ENCODE data around the gene MKRN3. TPM values are rescaled to one million over a fixed set of nuclear protein-coding genes. Genes with fewer than 3 reads are reported as not detected.
A peak's percentile ranks its signal among the peaks of the same experiment; 100 is the strongest.

Gene MKRN3
- total RNA-seq (2.8 TPM), polyA plus RNA-seq (1 to 10 TPM; 2.2 to 3.2 (median 2.4) TPM)

DNA sequence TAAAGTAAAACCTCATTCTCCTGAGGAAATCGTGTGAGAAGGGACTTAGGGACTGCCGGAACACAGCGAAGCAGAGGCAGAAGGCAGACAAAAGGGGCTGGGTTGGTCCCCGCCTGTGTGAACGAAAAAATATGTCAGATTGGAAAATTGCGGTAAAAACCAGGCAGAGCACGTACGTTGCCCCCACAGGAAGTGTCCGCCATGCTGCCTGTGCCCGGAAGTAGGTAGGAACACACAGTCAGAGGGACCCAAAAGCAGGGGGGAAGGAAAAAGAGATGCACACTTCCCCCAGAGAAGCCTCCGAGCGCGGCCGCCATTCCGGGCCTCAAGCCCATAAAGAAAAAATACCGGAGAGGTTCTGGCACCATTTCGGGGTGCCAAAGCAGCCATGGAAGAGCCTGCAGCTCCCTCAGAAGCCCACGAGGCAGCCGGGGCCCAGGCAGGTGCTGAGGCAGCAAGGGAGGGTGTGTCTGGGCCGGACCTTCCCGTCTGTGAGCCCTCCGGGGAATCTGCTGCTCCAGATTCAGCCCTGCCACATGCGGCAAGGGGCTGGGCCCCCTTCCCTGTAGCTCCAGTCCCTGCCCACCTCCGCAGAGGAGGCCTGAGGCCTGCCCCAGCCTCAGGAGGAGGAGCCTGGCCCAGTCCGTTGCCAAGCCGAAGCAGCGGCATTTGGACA lies at the start of gene MKRN3:
TSS of gene MKRN3 (plus strand) at position 280 of the 676 bp plus-strand sequence. CDS start at position 389, 109 bp downstream.
- no peaks in the 10 kb centered on the region for H3K9me3 ChIP-seq (ENCODE audit: control insufficient read depth in 2 of 2, low read length in 2 of 2)
- Mint-ChIP-seq H3K36me3 (no peaks in the 10 kb centered on the region), H3K27ac (peak within 1 kb of the TSS; percentile 71 to 84 (median 82)), H3K27me3 (peaks cover 8% of the 10 kb centered on the region), H3K4me1 (peaks cover 0 to 5% (median 0%) of the 10 kb centered on the region in 4 donors), H3K9me3 (peaks cover 0 to 3% (median 1%) of the 10 kb centered on the region in 7 donors), H3K4me3 (peak within 1 kb of the TSS; percentile 58 to 92 (median 86))
- ATAC-seq (ENCODE audit: low read depth in 2 of 2) (peak; percentile 43 to 45), DNase-seq (peak; percentile 33 to 50 (median 43))
- H3K27ac ChIP-seq (ENCODE audit: insufficient read depth, low read length, poor library complexity, severe bottlenecking), result peak within 1 kb of the TSS; percentile 74
- H3K27me3 ChIP-seq (ENCODE audit: control insufficient read depth, insufficient read depth, low read length), result no peaks in the 10 kb centered on the region
- no peaks in the 10 kb centered on the region for H3K4me1 ChIP-seq (ENCODE audit: control insufficient read depth, insufficient read depth, low read length, poor library complexity, severe bottlenecking)
- H3K4me3 ChIP-seq (ENCODE audit: low read depth, low read length), result peak within 1 kb of the TSS; percentile 15
- no peaks in the 10 kb centered on the region for H3K36me3 ChIP-seq (ENCODE audit: control insufficient read depth, insufficient read depth, low read length)

DNA sequence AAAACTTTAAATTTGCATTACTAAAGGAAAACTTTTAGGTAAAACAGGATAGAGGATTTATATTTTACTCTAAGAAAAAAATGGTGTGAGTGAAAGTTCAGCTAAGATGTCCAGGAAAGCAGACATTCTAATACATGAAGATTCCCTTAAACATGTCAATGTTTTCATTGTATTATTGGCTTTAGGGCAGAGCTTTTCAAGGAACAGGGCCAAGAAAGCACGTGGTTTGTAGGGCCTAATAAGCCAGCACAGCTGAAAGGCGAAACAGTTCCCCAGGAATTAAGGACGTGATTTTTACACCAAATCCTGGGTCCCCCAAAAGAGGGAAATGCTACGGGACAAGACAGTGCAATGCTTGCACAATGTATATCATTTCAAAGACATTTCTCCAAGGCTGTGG lies 48.6 kb upstream of the MKRN3 start:
- no peaks in the 10 kb centered on the region for H3K4me1 Mint-ChIP-seq
- H3K4me3 Mint-ChIP-seq, result no peak overlapping the region
- no peak overlapping the region for H3K27ac ChIP-seq (ENCODE audit: insufficient read depth, low read length, poor library complexity, severe bottlenecking)
- H3K9me3 Mint-ChIP-seq, result peaks cover 0 to 4% (median 2%) of the 10 kb centered on the region in 7 donors
- no peaks in the 10 kb centered on the region for H3K27me3 Mint-ChIP-seq
- no peaks in the 10 kb centered on the region for H3K36me3 Mint-ChIP-seq
- ATAC-seq (ENCODE audit: low read depth in 2 of 2), result no peak
- no peak overlapping the region for H3K27ac Mint-ChIP-seq
- H3K4me3 ChIP-seq (ENCODE audit: low read depth, low read length), result no peak overlapping the region
- DNase-seq, result no peak
- no peaks in the 10 kb centered on the region for H3K27me3 ChIP-seq (ENCODE audit: control insufficient read depth, insufficient read depth, low read length)
- no peaks in the 10 kb centered on the region for H3K9me3 ChIP-seq (ENCODE audit: control insufficient read depth in 2 of 2, low read length in 2 of 2)
- no peaks in the 10 kb centered on the region for H3K4me1 ChIP-seq (ENCODE audit: control insufficient read depth, insufficient read depth, low read length, poor library complexity, severe bottlenecking)
- no peaks in the 10 kb centered on the region for H3K36me3 ChIP-seq (ENCODE audit: control insufficient read depth, insufficient read depth, low read length)

DNA sequence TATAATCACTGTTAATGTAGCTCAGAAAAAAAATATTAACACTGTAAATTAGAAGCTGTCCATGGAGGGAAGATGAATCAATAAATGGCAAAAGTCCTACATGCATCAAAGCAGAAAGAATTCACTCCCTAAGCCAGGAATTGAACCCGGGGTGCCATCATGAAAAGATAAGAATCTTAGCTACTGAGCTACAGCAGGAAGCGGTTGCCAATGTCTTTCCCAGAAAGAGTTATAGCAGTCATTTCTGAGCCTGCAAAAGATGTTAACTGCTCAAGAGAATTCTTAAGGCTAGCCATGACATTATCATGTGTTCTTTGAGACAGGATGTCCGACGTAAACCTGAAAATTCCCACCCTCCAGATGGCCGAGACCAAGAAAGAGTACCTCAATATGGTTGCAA lies 47.4 kb upstream of the MKRN3 start:
- Histone ChIP-seq H3K9me3 (ENCODE audit: control insufficient read depth in 2 of 2, low read length in 2 of 2) (no peaks in the 10 kb centered on the region), H3K36me3 (ENCODE audit: control insufficient read depth, insufficient read depth, low read length) (no peaks in the 10 kb centered on the region), H3K27me3 (ENCODE audit: control insufficient read depth, insufficient read depth, low read length) (no peaks in the 10 kb centered on the region), H3K4me1 (ENCODE audit: control insufficient read depth, insufficient read depth, low read length, poor library complexity, severe bottlenecking) (no peaks in the 10 kb centered on the region), H3K4me3 (ENCODE audit: low read depth, low read length) (no peak overlapping the region), H3K27ac (ENCODE audit: insufficient read depth, low read length, poor library complexity, severe bottlenecking) (no peak overlapping the region)
- DNase-seq, result no peak
- no peak overlapping the region for H3K4me3 Mint-ChIP-seq
- no peak overlapping the region for H3K27ac Mint-ChIP-seq
- H3K36me3 Mint-ChIP-seq, result no peaks in the 10 kb centered on the region
- peaks cover 0 to 3% (median 2%) of the 10 kb centered on the region in 7 donors for H3K9me3 Mint-ChIP-seq
- no peaks in the 10 kb centered on the region for H3K27me3 Mint-ChIP-seq
- no peak for ATAC-seq (ENCODE audit: low read depth in 2 of 2)
- no peaks in the 10 kb centered on the region for H3K4me1 Mint-ChIP-seq

DNA sequence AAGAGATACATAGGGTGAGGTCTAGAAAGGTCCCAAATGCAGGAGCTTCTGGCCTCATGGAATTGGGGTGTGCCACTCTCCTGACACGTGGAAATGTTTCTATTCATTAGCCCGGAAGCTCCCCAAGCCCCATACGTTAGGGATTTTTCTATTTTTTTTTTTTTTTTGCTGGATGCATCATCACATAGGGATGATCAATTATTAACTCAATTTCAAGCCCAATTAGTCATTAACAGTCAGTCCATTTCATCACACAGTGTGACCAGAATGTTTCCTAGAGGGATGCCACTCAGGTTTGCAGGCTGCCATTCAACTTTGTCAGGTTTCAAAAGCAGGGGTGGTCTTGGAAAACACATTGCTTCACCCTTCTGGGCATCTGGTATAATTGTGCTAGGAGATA lies 40.7 kb upstream of the MKRN3 start:
- no peak for ATAC-seq (ENCODE audit: low read depth in 2 of 2)
- no peaks in the 10 kb centered on the region for H3K4me1 Mint-ChIP-seq

DNA sequence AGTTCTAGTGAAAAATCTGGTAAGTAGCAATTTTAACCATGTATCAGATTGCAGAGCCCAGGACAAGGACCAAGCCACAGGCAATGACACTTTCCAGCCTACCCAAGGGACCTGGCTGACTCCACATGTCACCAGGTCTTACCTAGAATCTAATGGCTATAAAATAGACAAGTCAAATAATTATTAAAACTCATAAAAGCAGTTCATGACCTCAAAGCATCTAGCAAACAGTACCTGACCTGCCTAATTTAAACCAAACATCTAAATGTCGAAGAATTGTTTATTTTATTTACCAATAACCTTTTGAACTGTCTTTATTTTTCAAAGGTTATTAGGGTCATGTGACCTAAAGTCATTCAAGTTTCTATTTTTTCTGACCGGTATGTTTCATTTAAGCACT lies 35.6 kb upstream of the MKRN3 start:
- ATAC-seq (ENCODE audit: low read depth in 2 of 2) (no peak), DNase-seq (no peak)
- no peaks in the 10 kb centered on the region for H3K4me1 ChIP-seq (ENCODE audit: control insufficient read depth, insufficient read depth, low read length, poor library complexity, severe bottlenecking)
- Mint-ChIP-seq H3K27me3 (no peaks in the 10 kb centered on the region), H3K4me3 (no peak overlapping the region), H3K27ac (no peak overlapping the region), H3K4me1 (no peaks in the 10 kb centered on the region), H3K36me3 (no peaks in the 10 kb centered on the region), H3K9me3 (peaks cover 0 to 3% (median 2%) of the 10 kb centered on the region in 7 donors)
- H3K9me3 ChIP-seq (ENCODE audit: control insufficient read depth in 2 of 2, low read length in 2 of 2), result no peaks in the 10 kb centered on the region
- H3K27ac ChIP-seq (ENCODE audit: insufficient read depth, low read length, poor library complexity, severe bottlenecking), result no peak overlapping the region
- H3K36me3 ChIP-seq (ENCODE audit: control insufficient read depth, insufficient read depth, low read length), result no peaks in the 10 kb centered on the region
- no peaks in the 10 kb centered on the region for H3K27me3 ChIP-seq (ENCODE audit: control insufficient read depth, insufficient read depth, low read length)
- H3K4me3 ChIP-seq (ENCODE audit: low read depth, low read length), result no peak overlapping the region

More for the DNA sequence above, 40.7 kb upstream of the MKRN3 start:
- H3K36me3 Mint-ChIP-seq, result no peaks in the 10 kb centered on the region
- H3K27me3 ChIP-seq (ENCODE audit: control insufficient read depth, insufficient read depth, low read length), result no peaks in the 10 kb centered on the region
- H3K27me3 Mint-ChIP-seq, result peaks cover 4% of the 10 kb centered on the region
- H3K9me3 ChIP-seq (ENCODE audit: control insufficient read depth in 2 of 2, low read length in 2 of 2), result no peaks in the 10 kb centered on the region
- no peak overlapping the region for H3K27ac ChIP-seq (ENCODE audit: insufficient read depth, low read length, poor library complexity, severe bottlenecking)
- peaks cover 0 to 3% (median 1%) of the 10 kb centered on the region in 7 donors for H3K9me3 Mint-ChIP-seq
- DNase-seq, result no peak
- H3K27ac Mint-ChIP-seq, result no peak overlapping the region
- no peaks in the 10 kb centered on the region for H3K4me1 ChIP-seq (ENCODE audit: control insufficient read depth, insufficient read depth, low read length, poor library complexity, severe bottlenecking)
- H3K4me3 Mint-ChIP-seq, result no peak overlapping the region
- H3K36me3 ChIP-seq (ENCODE audit: control insufficient read depth, insufficient read depth, low read length), result no peaks in the 10 kb centered on the region
- H3K4me3 ChIP-seq (ENCODE audit: low read depth, low read length), result no peak overlapping the region

DNA sequence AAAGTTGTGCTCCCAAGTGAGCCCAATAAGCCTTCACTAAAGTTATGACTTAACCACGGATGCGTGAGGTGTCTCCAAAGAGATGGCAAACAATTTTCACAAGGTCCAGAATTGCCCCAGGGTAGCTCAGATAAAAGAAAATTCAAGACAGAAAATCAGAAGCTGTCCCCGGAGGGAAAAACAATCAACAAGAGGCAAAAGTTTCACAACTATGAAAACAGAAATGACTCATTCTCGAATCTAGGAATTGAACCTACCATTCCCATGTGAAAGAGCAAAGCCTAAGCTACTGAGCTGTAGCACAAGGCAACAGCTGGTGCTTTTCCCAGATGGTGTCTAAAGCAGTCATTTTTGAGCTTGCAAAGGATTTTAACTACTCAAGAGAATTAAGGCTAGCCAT lies 33.5 kb upstream of the MKRN3 start:
- no peak overlapping the region for H3K27ac Mint-ChIP-seq
- H3K9me3 Mint-ChIP-seq, result peaks cover 0 to 6% (median 4%) of the 10 kb centered on the region in 7 donors
- Histone ChIP-seq H3K27me3 (ENCODE audit: control insufficient read depth, insufficient read depth, low read length) (no peaks in the 10 kb centered on the region), H3K36me3 (ENCODE audit: control insufficient read depth, insufficient read depth, low read length) (no peaks in the 10 kb centered on the region), H3K4me1 (ENCODE audit: control insufficient read depth, insufficient read depth, low read length, poor library complexity, severe bottlenecking) (no peaks in the 10 kb centered on the region), H3K9me3 (ENCODE audit: control insufficient read depth in 2 of 2, low read length in 2 of 2) (no peaks in the 10 kb centered on the region), H3K4me3 (ENCODE audit: low read depth, low read length) (no peak overlapping the region), H3K27ac (ENCODE audit: insufficient read depth, low read length, poor library complexity, severe bottlenecking) (no peak overlapping the region)
- H3K27me3 Mint-ChIP-seq, result no peaks in the 10 kb centered on the region
- DNase-seq, result no peak
- H3K4me3 Mint-ChIP-seq, result no peak overlapping the region
- H3K4me1 Mint-ChIP-seq, result no peaks in the 10 kb centered on the region
- H3K36me3 Mint-ChIP-seq, result no peaks in the 10 kb centered on the region
- no peak for ATAC-seq (ENCODE audit: low read depth in 2 of 2)

DNA sequence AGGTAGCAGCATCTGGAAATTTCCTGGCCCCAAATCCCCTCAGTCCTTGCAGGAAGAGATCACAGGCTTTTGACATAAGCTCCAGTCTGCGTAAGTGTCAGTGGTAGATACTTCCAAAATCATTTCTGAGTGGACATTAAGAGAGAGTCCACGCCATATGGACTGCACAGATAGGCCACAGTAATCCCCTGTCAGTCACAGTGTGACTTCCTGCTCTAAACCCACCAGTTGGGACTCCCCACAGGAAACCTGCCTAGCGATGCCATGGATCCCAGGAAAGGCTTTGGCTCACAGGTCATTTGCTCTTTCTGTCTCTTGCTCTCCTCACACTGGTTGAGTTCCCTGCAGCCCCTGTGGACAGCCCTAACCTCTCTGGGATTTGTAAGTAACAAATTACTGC lies 28.8 kb upstream of the MKRN3 start:
- H3K27ac Mint-ChIP-seq, result no peak overlapping the region
- Histone ChIP-seq H3K9me3 (ENCODE audit: control insufficient read depth in 2 of 2, low read length in 2 of 2) (no peaks in the 10 kb centered on the region), H3K36me3 (ENCODE audit: control insufficient read depth, insufficient read depth, low read length) (no peaks in the 10 kb centered on the region), H3K27ac (ENCODE audit: insufficient read depth, low read length, poor library complexity, severe bottlenecking) (no peak overlapping the region), H3K4me3 (ENCODE audit: low read depth, low read length) (no peak overlapping the region), H3K4me1 (ENCODE audit: control insufficient read depth, insufficient read depth, low read length, poor library complexity, severe bottlenecking) (no peaks in the 10 kb centered on the region), H3K27me3 (ENCODE audit: control insufficient read depth, insufficient read depth, low read length) (no peaks in the 10 kb centered on the region)
- H3K27me3 Mint-ChIP-seq, result no peaks in the 10 kb centered on the region
- H3K4me3 Mint-ChIP-seq, result no peak overlapping the region
- no peaks in the 10 kb centered on the region for H3K4me1 Mint-ChIP-seq
- peaks cover 0 to 10% (median 6%) of the 10 kb centered on the region in 7 donors for H3K9me3 Mint-ChIP-seq
- ATAC-seq (ENCODE audit: low read depth in 2 of 2), result no peak
- H3K36me3 Mint-ChIP-seq, result no peaks in the 10 kb centered on the region
- DNase-seq, result no peak

DNA sequence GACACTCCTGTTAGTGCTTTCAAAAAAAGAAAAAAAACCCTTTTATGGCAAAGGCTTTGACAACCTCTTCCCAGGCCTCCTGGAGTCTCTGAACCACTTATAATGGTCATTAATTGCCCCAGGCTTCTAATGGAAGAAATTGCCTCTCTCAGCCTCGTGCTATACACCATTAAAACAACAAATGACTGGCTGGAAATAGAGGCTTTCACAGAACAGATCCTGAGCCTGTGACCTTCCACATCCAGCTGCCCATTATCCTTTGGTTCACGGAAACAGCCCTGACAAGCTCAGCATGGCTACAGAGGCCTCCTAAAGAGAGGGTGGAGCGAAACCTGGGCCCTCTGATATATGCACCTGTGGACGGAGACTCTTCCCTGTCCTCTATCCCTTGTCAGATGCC lies 26.8 kb upstream of the MKRN3 start:
- Histone ChIP-seq H3K4me3 (ENCODE audit: low read depth, low read length) (no peak overlapping the region), H3K27ac (ENCODE audit: insufficient read depth, low read length, poor library complexity, severe bottlenecking) (no peak overlapping the region), H3K36me3 (ENCODE audit: control insufficient read depth, insufficient read depth, low read length) (no peaks in the 10 kb centered on the region), H3K4me1 (ENCODE audit: control insufficient read depth, insufficient read depth, low read length, poor library complexity, severe bottlenecking) (no peaks in the 10 kb centered on the region), H3K27me3 (ENCODE audit: control insufficient read depth, insufficient read depth, low read length) (no peaks in the 10 kb centered on the region), H3K9me3 (ENCODE audit: control insufficient read depth in 2 of 2, low read length in 2 of 2) (no peaks in the 10 kb centered on the region)
- no peaks in the 10 kb centered on the region for H3K27me3 Mint-ChIP-seq
- H3K36me3 Mint-ChIP-seq, result no peaks in the 10 kb centered on the region
- H3K9me3 Mint-ChIP-seq, result peaks cover 0 to 16% (median 4%) of the 10 kb centered on the region in 7 donors
- no peak overlapping the region for H3K4me3 Mint-ChIP-seq
- ATAC-seq (ENCODE audit: low read depth in 2 of 2), result no peak
- H3K4me1 Mint-ChIP-seq, result no peaks in the 10 kb centered on the region
- DNase-seq, result no peak
- no peak overlapping the region for H3K27ac Mint-ChIP-seq
